ENCODE measurements around the gene DNAH5.

DNA sequence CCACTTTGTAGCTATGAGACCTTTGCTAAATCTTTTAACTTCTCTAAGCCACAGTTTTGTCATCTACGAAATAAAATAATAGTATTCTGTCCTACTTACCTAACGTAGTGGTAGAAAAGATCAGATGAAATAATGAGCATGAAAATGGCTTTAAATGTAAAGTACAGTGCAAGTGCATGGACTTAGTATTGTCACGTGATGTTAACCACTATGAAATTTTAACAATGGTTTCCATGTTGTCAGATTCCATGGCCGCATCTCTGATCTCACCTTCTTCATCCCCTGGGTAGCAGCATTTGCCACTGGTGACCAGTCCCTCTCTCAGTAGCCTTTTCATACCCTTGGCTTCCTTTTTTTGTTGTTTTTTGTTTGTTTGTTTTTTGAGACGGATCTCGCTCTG, 45.9 kb downstream of the DNAH5 start:
- no peak for TF ChIP-seq ATF6 (CRISPR knock-in tag; conservative IDR thresholded peaks at IDR 0.05)
- no peak for TF ChIP-seq BHLHE40 (IDR thresholded peaks at IDR 0.05; ENCODE audit: low read length)
- no peak for TF ChIP-seq POLR2A (IDR thresholded peaks at IDR 0.05; ENCODE audit: insufficient read depth in 1 of 2, low read depth in 2 of 2, low read length in 2 of 2)
- TF ChIP-seq, protein P1, sequence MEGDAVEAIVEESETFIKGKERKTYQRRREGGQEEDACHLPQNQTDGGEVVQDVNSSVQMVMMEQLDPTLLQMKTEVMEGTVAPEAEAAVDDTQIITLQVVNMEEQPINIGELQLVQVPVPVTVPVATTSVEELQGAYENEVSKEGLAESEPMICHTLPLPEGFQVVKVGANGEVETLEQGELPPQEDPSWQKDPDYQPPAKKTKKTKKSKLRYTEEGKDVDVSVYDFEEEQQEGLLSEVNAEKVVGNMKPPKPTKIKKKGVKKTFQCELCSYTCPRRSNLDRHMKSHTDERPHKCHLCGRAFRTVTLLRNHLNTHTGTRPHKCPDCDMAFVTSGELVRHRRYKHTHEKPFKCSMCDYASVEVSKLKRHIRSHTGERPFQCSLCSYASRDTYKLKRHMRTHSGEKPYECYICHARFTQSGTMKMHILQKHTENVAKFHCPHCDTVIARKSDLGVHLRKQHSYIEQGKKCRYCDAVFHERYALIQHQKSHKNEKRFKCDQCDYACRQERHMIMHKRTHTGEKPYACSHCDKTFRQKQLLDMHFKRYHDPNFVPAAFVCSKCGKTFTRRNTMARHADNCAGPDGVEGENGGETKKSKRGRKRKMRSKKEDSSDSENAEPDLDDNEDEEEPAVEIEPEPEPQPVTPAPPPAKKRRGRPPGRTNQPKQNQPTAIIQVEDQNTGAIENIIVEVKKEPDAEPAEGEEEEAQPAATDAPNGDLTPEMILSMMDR (CRISPR knock-in tag; IDR thresholded peaks at IDR 0.05), result no peak
- no peak for TF ChIP-seq ATF2 (CRISPR knock-in tag; IDR thresholded peaks at IDR 0.05)
- TF ChIP-seq HOXA7 (CRISPR knock-in tag; IDR thresholded peaks at IDR 0.05), result no peak
- TF ChIP-seq, protein P2, sequence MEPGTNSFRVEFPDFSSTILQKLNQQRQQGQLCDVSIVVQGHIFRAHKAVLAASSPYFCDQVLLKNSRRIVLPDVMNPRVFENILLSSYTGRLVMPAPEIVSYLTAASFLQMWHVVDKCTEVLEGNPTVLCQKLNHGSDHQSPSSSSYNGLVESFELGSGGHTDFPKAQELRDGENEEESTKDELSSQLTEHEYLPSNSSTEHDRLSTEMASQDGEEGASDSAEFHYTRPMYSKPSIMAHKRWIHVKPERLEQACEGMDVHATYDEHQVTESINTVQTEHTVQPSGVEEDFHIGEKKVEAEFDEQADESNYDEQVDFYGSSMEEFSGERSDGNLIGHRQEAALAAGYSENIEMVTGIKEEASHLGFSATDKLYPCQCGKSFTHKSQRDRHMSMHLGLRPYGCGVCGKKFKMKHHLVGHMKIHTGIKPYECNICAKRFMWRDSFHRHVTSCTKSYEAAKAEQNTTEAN (CRISPR knock-in tag; conservative IDR thresholded peaks at IDR 0.05), result no peak
- TF ChIP-seq TOPORS (CRISPR knock-in tag; IDR thresholded peaks at IDR 0.05), result no peak
- no peak for TF ChIP-seq ZNF766 (CRISPR knock-in tag; IDR thresholded peaks at IDR 0.05; ENCODE audit: borderline replicate concordance)
- no peak for TF ChIP-seq POLR2AphosphoS5 (IDR thresholded peaks at IDR 0.05; ENCODE audit: low read depth, low read length)
- TF ChIP-seq RBM22 (optimal IDR thresholded peaks at IDR 0.05; ENCODE audit: low read length), result no peak
- no peak for TF ChIP-seq CREM (IDR thresholded peaks at IDR 0.05)
- TF ChIP-seq CREM (CRISPR knock-in tag; IDR thresholded peaks at IDR 0.05), result no peak
- no peak for TF ChIP-seq GTF2F1 (IDR thresholded peaks at IDR 0.05; ENCODE audit: low read length)
- no peak for TF ChIP-seq ZBTB44 (CRISPR knock-in tag; IDR thresholded peaks at IDR 0.05)
